ENCODE data around the gene CDCA4.
A peak's percentile ranks its signal among the peaks of the same experiment; 100 is the strongest.
"Not testable (repeated sequence)": the region's sequence is repeated elsewhere in the genome, so short reads cannot be mapped to it uniquely, and the experiment has no call there.

Gene CDCA4

GRCh38 chr14:105020815-105021655 is at the start of gene CDCA4:
Gene CDCA4, minus strand, starts transcription at chr14:105021083. Its CDS starts 9,154 bp downstream, at chr14:105011929.
- DNase-seq (ENCODE audit: low spot score) = peak; percentile 100

GRCh38 chr14:105069871-105070759 is 49.2 kb upstream of the CDCA4 start:
- DNase-seq (ENCODE audit: low spot score) = peak; percentile 55

- DNase-seq (ENCODE audit: low spot score) = no peak
Observed at GRCh38 chr14:105069522-105069870, 48.6 kb upstream of the CDCA4 start.

GRCh38 chr14:105068818-105069217 is 47.9 kb upstream of the CDCA4 start:
- no peak for DNase-seq (ENCODE audit: low spot score)

- no peak for DNase-seq (ENCODE audit: low spot score)
Observed at GRCh38 chr14:105067969-105068301, 47.1 kb upstream of the CDCA4 start.

GRCh38 chr14:105067140-105067968 is 46.5 kb upstream of the CDCA4 start:
- peak; percentile 63 for DNase-seq (ENCODE audit: low spot score)

- DNase-seq (ENCODE audit: low spot score) = no peak
Observed at GRCh38 chr14:105066240-105067071, 45.6 kb upstream of the CDCA4 start.

GRCh38 chr14:105065280-105066228 is 44.7 kb upstream of the CDCA4 start, which contains the start of gene GPR132:
Gene GPR132, minus strand, starts transcription at chr14:105065430. Its CDS starts 10,010 bp downstream, at chr14:105055420.
- DNase-seq (ENCODE audit: low spot score) = no peak

GRCh38 chr14:105064721-105065143 is 43.8 kb upstream of the CDCA4 start:
- peak; percentile 78 for DNase-seq (ENCODE audit: low spot score)

GRCh38 chr14:105064001-105064400 is 43.1 kb upstream of the CDCA4 start:
- DNase-seq (ENCODE audit: low spot score) = no peak

- not testable (repeated sequence) for DNase-seq (ENCODE audit: low spot score)
Observed at GRCh38 chr14:105063506-105063905, 42.6 kb upstream of the CDCA4 start.

GRCh38 chr14:105063056-105063455 is 42.2 kb upstream of the CDCA4 start:
- no peak for DNase-seq (ENCODE audit: low spot score)

- DNase-seq (ENCODE audit: low spot score) = no peak
Observed at GRCh38 chr14:105062048-105062433, 41.2 kb upstream of the CDCA4 start.

- DNase-seq (ENCODE audit: low spot score) = no peak
Observed at GRCh38 chr14:105061428-105062047, 40.7 kb upstream of the CDCA4 start.

GRCh38 chr14:105060751-105061427 is 40.0 kb upstream of the CDCA4 start:
- DNase-seq (ENCODE audit: low spot score) = no peak

GRCh38 chr14:105059925-105060565 is 39.2 kb upstream of the CDCA4 start:
- DNase-seq (ENCODE audit: low spot score) = no peak

- no peak for DNase-seq (ENCODE audit: low spot score)
Observed at GRCh38 chr14:105059035-105059924, 38.4 kb upstream of the CDCA4 start.

Measured in AG08396 (cell line).